Heart left ventricle (tissue), 16 donors: Measurements from ENCODE around the gene HPSE2. TPM values are rescaled to one million over a fixed set of nuclear protein-coding genes. Genes with fewer than 3 reads are reported as not detected.

Experiments used
- ATAC-seq, 4 donors: fragments of 200-7000 bp; cut with Tn5 transposase; one replicate each; pipeline ENCODE4 v1.9.1; 2020 to 2022; ENCODE audit warnings: moderate library complexity in 4 of 4, mild to moderate bottlenecking in 3 of 4, moderate number of reproducible peaks in 1 of 4
- DNase-seq, 5 donors: peaks; one replicate each; pipeline ENCODE4 v3.0.0-alpha.2; 2020
- H3K27ac ChIP-seq, 12 donors: fragments of 200-600 bp; sonication (generic) in 4 of 12; one replicate each; pipeline versions ENCODE4 v1.5.0 to v1.8.0; 2016 to 2022; ENCODE audit warnings: mild to moderate bottlenecking in 2 of 12
- H3K27me3 ChIP-seq, 9 donors: fragments of 200-600 bp; sonication (generic) in 2 of 9; one replicate each; pipeline versions ENCODE4 v1.5.1 to v1.8.0; 2016 to 2022; ENCODE audit warnings: mild to moderate bottlenecking in 3 of 9
- H3K36me3 ChIP-seq, 9 donors: fragments of 200-600 bp; sonication (generic) in 2 of 9; one replicate each; pipeline versions ENCODE4 v1.5.0 to v1.8.0; 2018 to 2022; ENCODE audit warnings: mild to moderate bottlenecking in 2 of 9
- H3K4me1 ChIP-seq, 12 donors: fragments of 200-600 bp; sonication (generic) in 4 of 12; one replicate each; pipeline versions ENCODE4 v1.5.0 to v1.8.0; 2016 to 2022; ENCODE audit warnings: mild to moderate bottlenecking in 3 of 12
- H3K4me3 ChIP-seq, 12 donors: fragments of 200-600 bp; sonication (generic) in 4 of 12; one replicate each; pipeline versions ENCODE4 v1.5.0 to v1.8.0; 2017 to 2022; ENCODE audit warnings: mild to moderate bottlenecking in 9 of 12, moderate library complexity in 4 of 12
- H3K9me3 ChIP-seq, 12 donors: fragments of 200-600 bp; sonication (generic) in 4 of 12; one replicate each; pipeline versions ENCODE4 v1.5.0 to v1.8.0; 2016 to 2022; ENCODE audit warnings: mild to moderate bottlenecking in 1 of 12
- CTCF ChIP-seq, 12 donors: fragments of 200-600 bp; sonication (generic) in 4 of 12; IDR thresholded peaks; one replicate each; pipeline versions ENCODE4 v1.5.0 to v1.8.0; 2018 to 2022; ENCODE audit warnings: antibody characterized with exemption in 12 of 12, mild to moderate bottlenecking in 5 of 12
- POLR2A ChIP-seq, 2 donors: fragments of 450-650 bp; IDR thresholded peaks; one replicate each; pipeline ENCODE4 v1.6.1; 2017; ENCODE audit warnings: antibody characterized with exemption in 2 of 2, mild to moderate bottlenecking in 2 of 2, moderate library complexity in 2 of 2
- WGBS, 4 donors: extraction: QIAGEN DNeasy Blood & Tissue Kit in 2 of 4; methylation state at CpG; one replicate each; pipeline versions ENCODE4 v1.1.5 to v1.1.7; 2013 to 2018; 5-methylcytosine and 5-hydroxymethylcytosine counted together
- intact Hi-C, 10 donors: fragments of 100-400 bp; cut with DNase I; formaldehyde crosslinking; loops; one replicate each; pipeline versions ENCODE4 v1.11.1 to v1.14.2; 2022
- polyA plus RNA-seq, 2 donors: library from polyadenylated mRNA; stranded (reverse); fragments of 200-250 nt; gene quantifications; one replicate each; pipeline ENCODE4 v1.2.3, GENCODE V29; 2013
- total RNA-seq, 9 donors: library from RNA; depleted of rRNA in 2 of 9; stranded (reverse); fragments of >200 nt in 2 of 9; fragmentation: NEBNext Ultra II Directional in 3 of 9; extraction: Animal tissue kit (Norgen Biotek cat#: 25700) in 3 of 9; gene quantifications; one replicate each; pipeline versions ENCODE4 v1.1.0 to v1.2.4, GENCODE V29; 2016 to 2023
- donor health status: ischemic (EF 13 %, LVEDD 7.1; RV severe dilation, severe dysfunction).
- donor health status: healthy with polysubstance abuse.
- donor health status: DM: no; HTN: yes; CAD: no.
- donor health status: DM: no; HTN: no; CAD: no.
- donor health status: ischemic (EF 25% LVEDD 6.9; RV normal size, moderate dysfunction).
- donor health status: ischemic (EF 25% LVEDD 5.7; RV mildly dilated, moderate dysfunction).
- donor health status: healthy.
- donor health status: DM: yes; HTN: yes; CAD: no.
- donor health status: ischemic (EF 35%, LVEDD 5.7; RV mildly dilated, moderate dysfunction).
- donor health status: nonischemic (EF 11% LVEDD 7.7; RV severe dilation, severe dysfunction).
- donor health status: DM: yes; HTN: yes; CAD: no.
- donor health status: PGD.
- donor health status: ischemic (EF 29% LVEDD 5.4; RV normal size, mild dysfunction).
- donor health status: nonischemic (EF 23%, LVEDD 6.1; RV moderate dilation, normal function).

Gene HPSE2
- total and polyA plus RNA-seq, 11 donors = 0.06 to 0.18 (median 0.12) TPM; not detected in 3

- H3K9me3 ChIP-seq = no peaks in the 10 kb centered on the region
- WGBS, 4 donors = 45 to 56% (median 50%) methylated on average over 15 of the region's 15 CpGs
- H3K27ac ChIP-seq = peak overlapping the region in 1 of 12 donors; percentile 7
- intact Hi-C loops = loop anchor here in 9 of 10 donors (1.0 to 10.0 kb wide), 17 partner anchors 42 to 1148 kb away; partner anchors contain the start of gene GOT1 (in 1 of the 9)
- peak in 1 of 4 donors; percentile 3 for ATAC-seq
- no peak for DNase-seq
- TF ChIP-seq CTCF (IDR thresholded peaks at IDR 0.05) = no peak
- TF ChIP-seq POLR2A (IDR thresholded peaks at IDR 0.05) = no peak
- no peaks in the 10 kb centered on the region for H3K36me3 ChIP-seq
- peaks cover 0 to 8% (median 0%) of the 10 kb centered on the region in 9 donors for H3K27me3 ChIP-seq
- H3K4me1 ChIP-seq = peaks cover 0 to 30% (median 5%) of the 10 kb centered on the region in 12 donors
- H3K4me3 ChIP-seq = peak overlapping the region in 3 of 12 donors; percentile 65 to 66 (median 66)
Observed at GRCh38 chr10:98466861-98467505, 768.7 kb downstream of the HPSE2 start.

GRCh38 chr10:98465866-98466265 lies 769.8 kb downstream of the HPSE2 start:
- Histone ChIP-seq H3K9me3 (no peaks in the 10 kb centered on the region), H3K4me3 (no peak overlapping the region), H3K27me3 (peaks cover 0 to 8% (median 0%) of the 10 kb centered on the region in 9 donors), H3K27ac (peak overlapping the region in 4 of 12 donors; percentile 26 to 54 (median 38)), H3K4me1 (peaks cover 0 to 39% (median 9%) of the 10 kb centered on the region in 12 donors), H3K36me3 (no peaks in the 10 kb centered on the region)
- DNase-seq (no peak), ATAC-seq (peak in 3 of 4 donors; percentile 3 to 40 (median 13))
- intact Hi-C loops = loop anchor here in 9 of 10 donors (2.0 to 10.0 kb wide), 14 partner anchors 41 to 1149 kb away; partner anchors contain the start of gene GOT1 (in 1 of the 9)
- WGBS, 4 donors = 46 to 59% (median 53%) methylated on average over 3 of the region's 3 CpGs
- TF ChIP-seq CTCF (IDR thresholded peaks at IDR 0.05) (no peak), POLR2A (IDR thresholded peaks at IDR 0.05) (no peak)

- Histone ChIP-seq H3K4me3 (no peak overlapping the region), H3K27me3 (peaks cover 0 to 8% (median 0%) of the 10 kb centered on the region in 9 donors), H3K4me1 (peaks cover 0 to 43% (median 16%) of the 10 kb centered on the region in 12 donors), H3K9me3 (no peaks in the 10 kb centered on the region), H3K36me3 (no peaks in the 10 kb centered on the region), H3K27ac (no peak overlapping the region)
- TF ChIP-seq CTCF (IDR thresholded peaks at IDR 0.05) = no peak
- TF ChIP-seq POLR2A (IDR thresholded peaks at IDR 0.05) = no peak
- intact Hi-C loops = loop anchor here in 6 of 10 donors (5.0 to 10.0 kb wide), 6 partner anchors 197 to 1151 kb away; partner anchors contain the start of genes GOT1 (in 1 of the 6) and LOXL4 (in 1 of the 6)
- 69 to 82% (median 72%) methylated on average over 8 of the region's 8 CpGs for WGBS, 4 donors
- DNase-seq (no peak), ATAC-seq (no peak)
Observed at GRCh38 chr10:98463976-98464754, 771.5 kb downstream of the HPSE2 start.
